Upper lobe of left lung (tissue), 6 donors: ENCODE results near the gene DRAXIN. TPM values are rescaled to one million over a fixed set of nuclear protein-coding genes. Genes with fewer than 3 reads are reported as not detected.
A peak's percentile ranks its signal among the peaks of the same experiment; 100 is the strongest.

Experiments used
- ATAC-seq, 2 donors: fragments of 200-7000 bp; cut with Tn5 transposase; one replicate each; pipeline ENCODE4 v1.9.1; 2022; ENCODE audit warnings: mild to moderate bottlenecking in 2 of 2, moderate library complexity in 2 of 2; ENCODE audit not compliant: low FRiP score in 2 of 2
- DNase-seq, 2 donors: peaks; one replicate each; pipeline ENCODE4 v3.0.0-alpha.2; 2019 to 2020
- H3K27ac ChIP-seq, 4 donors: fragments of 200-600 bp; sonication (generic); one replicate each; pipeline ENCODE4 v1.5.1; 2016 to 2019
- H3K27me3 ChIP-seq, 4 donors: fragments of 200-600 bp; sonication (generic); one replicate each; pipeline ENCODE4 v1.5.1; 2017 to 2019
- H3K36me3 ChIP-seq, 4 donors: fragments of 200-600 bp; sonication (generic); one replicate each; pipeline ENCODE4 v1.5.1; 2016 to 2019
- H3K4me1 ChIP-seq, 4 donors: fragments of 200-600 bp; sonication (generic); one replicate each; pipeline ENCODE4 v1.5.1; 2018 to 2019
- H3K4me3 ChIP-seq, 4 donors: fragments of 200-600 bp; sonication (generic); one replicate each; pipeline ENCODE4 v1.5.1; 2017 to 2019; ENCODE audit warnings: mild to moderate bottlenecking in 2 of 4, moderate library complexity in 1 of 4
- H3K9me3 ChIP-seq, 4 donors: fragments of 200-600 bp; sonication (generic); one replicate each; pipeline ENCODE4 v1.5.1; 2018 to 2019
- EP300 ChIP-seq, 4 donors: sonication (generic); formaldehyde crosslinking; IDR thresholded peaks; one replicate each; pipeline ENCODE4 v1.5.1; 2017; ENCODE audit warnings: antibody characterized with exemption in 4 of 4, control low read depth in 2 of 4
- POLR2A ChIP-seq, 4 donors: fragments of 450-650 bp; IDR thresholded peaks; one replicate each; pipeline ENCODE4 v1.5.1; 2016 to 2017; ENCODE audit warnings: antibody characterized with exemption in 4 of 4, mild to moderate bottlenecking in 2 of 4
- POLR2AphosphoS5 ChIP-seq, 2 donors: sonication (generic); formaldehyde crosslinking; IDR thresholded peaks; one replicate each; pipeline ENCODE4 v1.5.1; 2017; ENCODE audit warnings: antibody characterized with exemption in 2 of 2
- WGBS, 2 donors: methylation state at CpG; one replicate each; pipeline ENCODE4 v1.1.5; 2017 to 2018; 5-methylcytosine and 5-hydroxymethylcytosine counted together
- total RNA-seq, 6 donors: library from RNA; depleted of rRNA in 4 of 6; stranded (reverse); fragments of >200 nt in 4 of 6; gene quantifications; one replicate each; pipeline versions ENCODE4 v1.1.0 to v1.2.1, GENCODE V29; 2016 to 2021
- TF ChIP-seq, protein P1 (sequence below), 6 experiments: fragments of 450-650 bp in 4 of 6; fragments of 200-600 bp in 2 of 6; sonication (generic) in 2 of 6; IDR thresholded peaks; one replicate each; pipeline ENCODE4 v1.5.1; 2016 to 2019; ENCODE audit warnings: antibody characterized with exemption in 6 of 6
- donor health status: DM: no; HTN: no; CAD: no; lungs with moderate emphysema.
- donor health status: DM: no; HTN: yes; CAD: no; lungs with severe emphysema.

Gene DRAXIN
- total RNA-seq, 6 donors from 2014 or later, result 0.11 to 0.17 TPM; not detected in 4

DNA sequence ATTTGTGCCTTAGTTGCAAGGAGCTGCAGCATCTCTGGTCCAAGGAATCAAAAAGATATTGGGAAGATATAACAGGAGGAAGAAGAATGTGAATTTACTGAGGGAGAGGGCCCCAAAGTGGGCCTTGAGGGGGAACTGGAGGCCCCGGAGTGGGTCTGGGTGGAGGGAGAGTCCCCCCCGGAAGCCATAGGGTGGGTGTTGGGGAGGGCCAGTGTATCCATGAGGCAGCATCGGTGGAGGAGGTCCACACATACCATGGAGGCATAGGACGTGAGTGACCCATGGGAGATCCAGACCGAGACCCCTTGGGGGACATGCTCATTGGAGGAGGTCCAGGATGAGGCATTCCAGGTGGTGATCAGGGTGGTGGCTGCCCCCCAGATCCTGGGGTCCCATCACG is 69.8 kb downstream of the DRAXIN start:
- ATAC-seq, result peak in 1 of 2 donors; percentile 55
- 85 to 89% methylated on average over 5 to 6 of the region's 6 CpGs for WGBS, 2 donors

DNA sequence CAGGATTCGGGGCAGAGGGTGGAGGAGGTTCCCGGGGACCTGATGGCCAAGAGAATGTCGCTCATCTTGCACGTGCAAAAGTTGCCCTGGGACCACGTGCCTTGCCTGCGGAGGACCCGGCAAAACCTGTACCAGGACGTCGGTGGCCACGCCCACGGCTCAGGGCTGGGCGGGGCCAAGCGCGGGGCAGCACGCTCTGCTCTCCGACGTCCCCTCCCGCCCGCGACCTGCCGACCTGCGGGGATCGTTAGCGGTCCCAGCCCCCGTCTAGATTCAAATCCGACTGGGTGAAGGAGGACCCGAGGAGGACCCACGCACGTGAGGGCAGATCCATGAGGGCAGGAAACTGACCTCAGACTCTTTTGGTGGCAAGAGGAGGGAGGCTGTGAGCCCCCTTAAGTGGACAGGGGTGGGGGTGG is 70.5 kb downstream of the DRAXIN start, which contains the start of gene C1orf167:
Gene C1orf167 (plus strand): TSS at position 206 of the 419 bp plus-strand sequence. CDS start 2,208 bp downstream, outside the sequence.
- TF ChIP-seq EP300 (IDR thresholded peaks at IDR 0.05) (no peak), POLR2A (IDR thresholded peaks at IDR 0.05) (no peak), POLR2AphosphoS5 (IDR thresholded peaks at IDR 0.05) (no peak)
- TF ChIP-seq, protein P1, sequence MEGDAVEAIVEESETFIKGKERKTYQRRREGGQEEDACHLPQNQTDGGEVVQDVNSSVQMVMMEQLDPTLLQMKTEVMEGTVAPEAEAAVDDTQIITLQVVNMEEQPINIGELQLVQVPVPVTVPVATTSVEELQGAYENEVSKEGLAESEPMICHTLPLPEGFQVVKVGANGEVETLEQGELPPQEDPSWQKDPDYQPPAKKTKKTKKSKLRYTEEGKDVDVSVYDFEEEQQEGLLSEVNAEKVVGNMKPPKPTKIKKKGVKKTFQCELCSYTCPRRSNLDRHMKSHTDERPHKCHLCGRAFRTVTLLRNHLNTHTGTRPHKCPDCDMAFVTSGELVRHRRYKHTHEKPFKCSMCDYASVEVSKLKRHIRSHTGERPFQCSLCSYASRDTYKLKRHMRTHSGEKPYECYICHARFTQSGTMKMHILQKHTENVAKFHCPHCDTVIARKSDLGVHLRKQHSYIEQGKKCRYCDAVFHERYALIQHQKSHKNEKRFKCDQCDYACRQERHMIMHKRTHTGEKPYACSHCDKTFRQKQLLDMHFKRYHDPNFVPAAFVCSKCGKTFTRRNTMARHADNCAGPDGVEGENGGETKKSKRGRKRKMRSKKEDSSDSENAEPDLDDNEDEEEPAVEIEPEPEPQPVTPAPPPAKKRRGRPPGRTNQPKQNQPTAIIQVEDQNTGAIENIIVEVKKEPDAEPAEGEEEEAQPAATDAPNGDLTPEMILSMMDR (IDR thresholded peaks at IDR 0.05), result no peak
- Histone ChIP-seq H3K4me3 (no peak within 1 kb of the TSS), H3K27me3 (peaks cover 0 to 8% (median 2%) of the 10 kb centered on the region in 4 donors), H3K36me3 (no peaks in the 10 kb centered on the region), H3K27ac (no peak within 1 kb of the TSS), H3K9me3 (no peaks in the 10 kb centered on the region), H3K4me1 (peaks cover 7 to 10% (median 8%) of the 10 kb centered on the region in 4 donors)
- WGBS, 2 donors, result 6 to 11% methylated on average over 25 of the region's 29 CpGs
- peak in 1 of 2 donors; percentile 88 for DNase-seq
- ATAC-seq, result peak in 1 of 2 donors; percentile 29

More for the DNA sequence above, 69.8 kb downstream of the DRAXIN start:
- Histone ChIP-seq H3K36me3 (no peaks in the 10 kb centered on the region), H3K27ac (no peak overlapping the region), H3K4me3 (no peak overlapping the region), H3K9me3 (no peaks in the 10 kb centered on the region), H3K27me3 (peaks cover 0 to 8% (median 2%) of the 10 kb centered on the region in 4 donors), H3K4me1 (peaks cover 7 to 10% (median 8%) of the 10 kb centered on the region in 4 donors)
- TF ChIP-seq EP300 (IDR thresholded peaks at IDR 0.05), result no peak
- TF ChIP-seq, protein P1 (IDR thresholded peaks at IDR 0.05), result no peak
- no peak for TF ChIP-seq POLR2A (IDR thresholded peaks at IDR 0.05)
- TF ChIP-seq POLR2AphosphoS5 (IDR thresholded peaks at IDR 0.05), result no peak
- DNase-seq, result no peak

DNA sequence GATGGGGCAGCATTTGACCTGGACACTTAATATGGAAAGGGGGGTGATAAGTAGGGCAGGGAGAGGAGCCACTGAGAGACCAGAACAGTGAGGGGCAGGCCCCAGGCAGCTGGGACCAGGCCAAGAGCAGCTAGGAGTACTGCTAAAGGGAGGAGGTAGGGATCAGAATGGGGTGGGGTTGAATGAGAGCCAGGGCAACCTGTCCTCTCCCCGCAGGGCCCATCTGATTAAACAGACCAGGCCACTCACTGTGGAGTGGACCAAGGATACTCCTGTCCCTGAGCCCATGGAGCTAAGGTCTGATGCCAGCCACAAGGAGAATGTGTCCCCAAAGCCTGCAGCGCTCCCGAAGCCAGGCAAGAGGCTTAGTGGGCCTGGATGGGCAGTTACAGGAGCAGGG is 72.6 kb downstream of the DRAXIN start:
- 95 to 100% methylated on average over 1 to 3 of the region's 3 CpGs for WGBS, 2 donors

DNA sequence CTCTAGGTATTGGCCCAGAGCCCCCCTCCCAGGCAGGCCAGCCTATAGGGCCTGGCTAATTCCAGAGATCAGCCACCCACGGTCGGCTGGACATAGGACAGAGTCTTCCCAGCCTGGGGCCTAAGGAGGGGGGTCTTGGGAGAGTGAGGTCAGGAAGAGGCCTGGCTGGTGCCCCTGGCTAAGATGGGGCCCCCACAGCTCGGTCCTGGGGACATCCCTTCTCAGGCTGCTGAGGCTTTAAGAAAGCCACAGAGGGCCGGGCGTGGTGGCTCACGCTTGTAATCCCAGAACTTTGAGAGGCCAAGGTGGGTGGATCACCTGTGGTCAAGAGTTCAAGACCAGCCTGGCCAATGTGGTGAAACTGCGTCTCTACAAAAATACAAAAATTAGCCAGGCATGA is 73.0 kb downstream of the DRAXIN start:
- DNase-seq (no peak), ATAC-seq (no peak)
- H3K27me3 ChIP-seq, result peaks cover 0 to 8% (median 2%) of the 10 kb centered on the region in 4 donors
- no peaks in the 10 kb centered on the region for H3K36me3 ChIP-seq
- 76 to 91% methylated on average over 6 to 7 of the region's 7 CpGs for WGBS, 2 donors
- H3K27ac ChIP-seq, result no peak overlapping the region
- no peak overlapping the region for H3K4me3 ChIP-seq
- H3K9me3 ChIP-seq, result no peaks in the 10 kb centered on the region
- H3K4me1 ChIP-seq, result peaks cover 7 to 10% (median 8%) of the 10 kb centered on the region in 4 donors
- TF ChIP-seq, protein P1 (IDR thresholded peaks at IDR 0.05), result no peak
- TF ChIP-seq POLR2A (IDR thresholded peaks at IDR 0.05), result no peak
- TF ChIP-seq POLR2AphosphoS5 (IDR thresholded peaks at IDR 0.05), result no peak
- no peak for TF ChIP-seq EP300 (IDR thresholded peaks at IDR 0.05)

More for the DNA sequence above, 72.6 kb downstream of the DRAXIN start:
- H3K27ac ChIP-seq, result no peak overlapping the region
- ATAC-seq (no peak), DNase-seq (no peak)
- no peaks in the 10 kb centered on the region for H3K9me3 ChIP-seq
- no peaks in the 10 kb centered on the region for H3K36me3 ChIP-seq
- H3K27me3 ChIP-seq, result peaks cover 0 to 8% (median 2%) of the 10 kb centered on the region in 4 donors
- no peak overlapping the region for H3K4me3 ChIP-seq
- no peak for TF ChIP-seq EP300 (IDR thresholded peaks at IDR 0.05)
- no peak for TF ChIP-seq POLR2AphosphoS5 (IDR thresholded peaks at IDR 0.05)
- TF ChIP-seq, protein P1 (IDR thresholded peaks at IDR 0.05), result no peak
- no peak for TF ChIP-seq POLR2A (IDR thresholded peaks at IDR 0.05)
- H3K4me1 ChIP-seq, result peaks cover 7 to 10% (median 8%) of the 10 kb centered on the region in 4 donors
